Natural killer cell (primary cell): ENCODE results near the gene TRAPPC8. TPM values are rescaled to one million over a fixed set of nuclear protein-coding genes. Genes with fewer than 3 reads are reported as not detected.
A peak's percentile ranks its signal among the peaks of the same experiment; 100 is the strongest.

ENCODE experiments used
- ATAC-seq, 3 donors: fragments of 150-1000 bp in 2 of 3; fragments of 200-7000 bp in 1 of 3; cut with Tn5 transposase; 1 replicate in 1 of 3; 2 replicates in 2 of 3; pipeline ENCODE4 v1.10.0; 2021; ENCODE audit warnings: mild to moderate bottlenecking in 2 of 3, moderate library complexity in 2 of 3
- DNase-seq, 2 donors: peaks; one replicate each; pipeline versions ENCODE4 v3.0.0 to v3.0.0-alpha.2; 2013 to 2021; ENCODE audit warnings: mixed read lengths in 1 of 2
- H3K27ac ChIP-seq: one replicate; pipeline ENCODE4 v1.5.1; 2013; ENCODE audit warnings: mild to moderate bottlenecking, low read length
- H3K27me3 ChIP-seq: one replicate; pipeline ENCODE4 v1.6.1; 2013; ENCODE audit warnings: low read length; ENCODE audit not compliant: control insufficient read depth, insufficient read depth
- H3K36me3 ChIP-seq: one replicate; pipeline ENCODE4 v1.6.1; 2013; ENCODE audit warnings: low read length; ENCODE audit not compliant: control insufficient read depth, insufficient read depth
- H3K4me1 ChIP-seq: one replicate; pipeline ENCODE4 v1.6.1; 2013; ENCODE audit warnings: low read length; ENCODE audit not compliant: control insufficient read depth, insufficient read depth
- H3K4me3 ChIP-seq: one replicate; pipeline ENCODE4 v1.5.1; 2013; ENCODE audit warnings: low read length
- H3K9me3 ChIP-seq: one replicate; pipeline ENCODE4 v1.6.1; 2013; ENCODE audit warnings: low read length; ENCODE audit not compliant: control insufficient read depth, insufficient read depth
- H3K27ac Mint-ChIP-seq, 2 donors: one replicate each; pipeline ENCODE4 v1.8.0; 2022; ENCODE audit warnings: mild to moderate bottlenecking in 2 of 2, mixed read lengths in 2 of 2, moderate library complexity in 1 of 2
- H3K27me3 Mint-ChIP-seq, 2 donors: one replicate each; pipeline ENCODE4 v1.8.0; 2022; ENCODE audit warnings: low read depth in 2 of 2, mixed read lengths in 2 of 2
- H3K36me3 Mint-ChIP-seq: one replicate; pipeline ENCODE4 v1.8.0; 2022; ENCODE audit warnings: mixed read lengths
- H3K4me1 Mint-ChIP-seq, 2 donors: one replicate each; pipeline ENCODE4 v1.8.0; 2022; ENCODE audit warnings: mixed read lengths in 2 of 2
- H3K4me3 Mint-ChIP-seq: one replicate; pipeline ENCODE4 v1.8.0; 2022; ENCODE audit warnings: mild to moderate bottlenecking, moderate library complexity, mixed read lengths
- H3K9me3 Mint-ChIP-seq, 2 donors: one replicate each; pipeline ENCODE4 v1.8.0; 2022; ENCODE audit warnings: mixed read lengths in 2 of 2
- CTCF ChIP-seq: fragments of 200-600 bp; IDR thresholded peaks from one replicate; pipeline ENCODE4 v1.8.0; 2022; ENCODE audit warnings: antibody characterized with exemption
- WGBS: methylation state at CpG from one replicate; pipeline ENCODE4 v1.1.7; 2013; ENCODE audit warnings: missing lambda C conversion rate; ENCODE audit not compliant: insufficient coverage; 5-methylcytosine and 5-hydroxymethylcytosine counted together
- intact Hi-C: fragments of 100-400 bp; cut with micrococcal nuclease; formaldehyde crosslinking; loops from one replicate; pipeline ENCODE4 v1.14.2; 2022
- total RNA-seq, 4 donors: library from RNA; stranded (reverse); fragments of 120-200 nt in 1 of 4; gene quantifications; one replicate each; pipeline versions ENCODE4 v1.2.3 to v1.2.4, GENCODE V29; 2013 to 2022

TRAPPC8 gene
- total RNA-seq, 3 donors from 2014 or later (not counting 1 experiment from before 2014, with no cell fraction given) = 38.5 to 51.2 (median 41.4) TPM

DNA sequence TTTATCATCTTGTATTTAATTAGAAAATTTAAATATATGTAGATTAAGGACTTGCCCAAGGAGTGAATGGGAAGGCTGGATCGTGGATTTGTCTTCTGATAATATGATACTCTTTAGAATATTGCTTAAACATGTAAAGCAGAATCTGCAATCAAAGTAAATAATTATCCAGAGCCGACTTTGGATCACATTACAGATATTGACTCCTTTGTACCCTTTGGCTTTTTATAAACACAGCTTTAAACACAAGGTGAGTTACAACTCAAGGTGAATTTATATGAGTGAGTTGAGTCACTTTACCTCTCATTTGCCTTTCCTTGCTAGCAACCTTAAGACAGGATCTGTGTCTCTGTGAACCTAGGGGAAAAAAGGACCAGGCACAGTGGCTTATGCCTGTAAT lies 144.5 kb downstream of the TRAPPC8 start:
- intact Hi-C loops = no loop called here
- Mint-ChIP-seq H3K4me1 (no peaks in the 10 kb centered on the region), H3K27me3 (no peaks in the 10 kb centered on the region), H3K27ac (no peak overlapping the region), H3K36me3 (no peaks in the 10 kb centered on the region), H3K4me3 (no peak overlapping the region), H3K9me3 (no peaks in the 10 kb centered on the region)
- H3K4me3 ChIP-seq = no peak overlapping the region
- no peak overlapping the region for H3K27ac ChIP-seq
- TF ChIP-seq CTCF = no peak
- DNase-seq (no peak), ATAC-seq (no peak)
- no peaks in the 10 kb centered on the region for H3K36me3 ChIP-seq
- 80% methylated on average over 1 of the region's 2 CpGs for WGBS
- H3K4me1 ChIP-seq = no peaks in the 10 kb centered on the region
- H3K9me3 ChIP-seq = no peaks in the 10 kb centered on the region
- no peaks in the 10 kb centered on the region for H3K27me3 ChIP-seq

- H3K4me1 Mint-ChIP-seq = peaks cover 16 to 17% of the 10 kb centered on the region in 2 donors
- H3K27me3 Mint-ChIP-seq = no peaks in the 10 kb centered on the region
- intact Hi-C loops = no loop called here
- H3K36me3 ChIP-seq = no peaks in the 10 kb centered on the region
- H3K27me3 ChIP-seq = no peaks in the 10 kb centered on the region
- H3K9me3 ChIP-seq = no peaks in the 10 kb centered on the region
- H3K9me3 Mint-ChIP-seq = no peaks in the 10 kb centered on the region
- TF ChIP-seq CTCF = no peak
- H3K27ac Mint-ChIP-seq = no peak overlapping the region
- ATAC-seq = no peak
- no peak overlapping the region for H3K27ac ChIP-seq
- WGBS = 83% methylated on average over 2 of the region's 2 CpGs
- H3K4me3 ChIP-seq = no peak overlapping the region
- DNase-seq = no peak
- H3K36me3 Mint-ChIP-seq = no peaks in the 10 kb centered on the region
- no peak overlapping the region for H3K4me3 Mint-ChIP-seq
- H3K4me1 ChIP-seq = peaks cover 11% of the 10 kb centered on the region
Observed at GRCh38 chr18:31795747-31796146, 147.2 kb downstream of the TRAPPC8 start.

DNA sequence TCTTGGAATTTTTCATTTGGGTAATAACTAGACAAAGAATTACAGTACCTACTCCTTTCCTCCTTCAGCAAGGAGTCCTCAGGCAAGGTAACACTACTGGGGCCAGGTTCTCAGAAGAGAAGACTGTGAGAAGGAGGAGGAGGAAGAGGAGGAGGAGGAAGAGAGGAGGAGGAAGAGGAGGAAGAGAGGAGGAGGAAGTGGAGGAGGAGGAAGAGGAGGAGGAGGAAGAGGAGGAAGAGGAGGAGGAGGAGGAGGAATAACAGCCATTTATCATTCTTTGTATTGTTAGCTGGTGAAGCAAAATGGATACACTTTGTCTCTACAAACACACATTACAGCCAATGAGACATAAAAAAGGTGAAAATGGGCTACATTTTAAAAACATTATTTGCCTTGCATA lies 149.4 kb downstream of the TRAPPC8 start:
- no peak overlapping the region for H3K27ac Mint-ChIP-seq
- intact Hi-C loops = no loop called here
- H3K27me3 Mint-ChIP-seq = no peaks in the 10 kb centered on the region
- Histone ChIP-seq H3K9me3 (no peaks in the 10 kb centered on the region), H3K4me3 (no peak overlapping the region), H3K4me1 (peaks cover 11% of the 10 kb centered on the region), H3K27me3 (no peaks in the 10 kb centered on the region), H3K36me3 (no peaks in the 10 kb centered on the region), H3K27ac (no peak overlapping the region)
- no peak overlapping the region for H3K4me3 Mint-ChIP-seq
- ATAC-seq (no peak), DNase-seq (no peak)
- H3K36me3 Mint-ChIP-seq = no peaks in the 10 kb centered on the region
- H3K4me1 Mint-ChIP-seq = peaks cover 16 to 17% of the 10 kb centered on the region in 2 donors
- no peak for TF ChIP-seq CTCF
- H3K9me3 Mint-ChIP-seq = no peaks in the 10 kb centered on the region

GRCh38 chr18:31792580-31792911 lies 150.4 kb downstream of the TRAPPC8 start:
- intact Hi-C loops = no loop called here
- Mint-ChIP-seq H3K27me3 (peaks cover 0 to 3% of the 10 kb centered on the region in 2 donors), H3K4me1 (peaks cover 16 to 17% of the 10 kb centered on the region in 2 donors), H3K27ac (peak overlapping the region in 1 of 2 donors; percentile 39), H3K9me3 (no peaks in the 10 kb centered on the region), H3K4me3 (no peak overlapping the region), H3K36me3 (no peaks in the 10 kb centered on the region)
- 97% methylated on average over 2 of the region's 2 CpGs for WGBS
- H3K9me3 ChIP-seq = no peaks in the 10 kb centered on the region
- no peak overlapping the region for H3K27ac ChIP-seq
- no peak for ATAC-seq
- no peaks in the 10 kb centered on the region for H3K27me3 ChIP-seq
- no peak for DNase-seq
- H3K4me1 ChIP-seq = peaks cover 11% of the 10 kb centered on the region
- TF ChIP-seq CTCF = no peak
- H3K4me3 ChIP-seq = no peak overlapping the region
- no peaks in the 10 kb centered on the region for H3K36me3 ChIP-seq
